Measurements from ENCODE around the gene ARMC6. TPM values are rescaled to one million over a fixed set of nuclear protein-coding genes. Genes with fewer than 3 reads are reported as not detected.

ARMC6 gene
- polyA plus RNA-seq (ENCODE audit: insufficient read length in 3 of 3) = 10 to 100 TPM; 31.4 to 42.7 (median 36.7) TPM
- long read RNA-seq, donor 1, partial matches to known transcripts = 0 of 4 reads
- long read RNA-seq, donor 1, other reads (novel, unspliced or antisense) = 0 of 4 reads
- long read RNA-seq, donor 2, partial matches to known transcripts = 6 of 7 reads
- long read RNA-seq, donor 2, other reads (novel, unspliced or antisense) = 0 of 7 reads
- long read RNA-seq, donor 3, transcript ARMC6-202 (8 exons, 2,383 nt) = major isoform, 8 of 11 reads
- long read RNA-seq, donor 3, partial matches to known transcripts = 0 of 11 reads
- long read RNA-seq, donor 3, other reads (novel, unspliced or antisense) = 0 of 11 reads
- long read RNA-seq, donor 4, partial matches to known transcripts = 0 of 3 reads
- long read RNA-seq, donor 4, other reads (novel, unspliced or antisense) = 0 of 3 reads
- long read RNA-seq, donor 5, transcript ARMC6-202 (8 exons, 2,383 nt) = major isoform, 11 of 22 reads
- long read RNA-seq, donor 5, partial matches to known transcripts = 6 of 22 reads
- long read RNA-seq, donor 5, other reads (novel, unspliced or antisense) = 0 of 22 reads
- long read RNA-seq, donor 6, transcript ARMC6-202 (8 exons, 2,383 nt) = major isoform, 6 of 6 reads
- long read RNA-seq, donor 6, partial matches to known transcripts = 0 of 6 reads
- long read RNA-seq, donor 6, other reads (novel, unspliced or antisense) = 0 of 6 reads
- long read RNA-seq, donor 7, transcript ARMC6-202 (8 exons, 2,383 nt) = major isoform, 5 of 11 reads
- long read RNA-seq, donor 7, partial matches to known transcripts = 0 of 11 reads
- long read RNA-seq, donor 7, other reads (novel, unspliced or antisense) = 0 of 11 reads
- long read RNA-seq, donor 8 = 0 reads
- long read RNA-seq, donor 9, transcript ARMC6-202 (8 exons, 2,383 nt) = major isoform, 8 of 20 reads
- long read RNA-seq, donor 9, partial matches to known transcripts = 7 of 20 reads
- long read RNA-seq, donor 9, other reads (novel, unspliced or antisense) = 0 of 20 reads
- long read RNA-seq, donor 10, partial matches to known transcripts = 0 of 8 reads
- long read RNA-seq, donor 10, other reads (novel, unspliced or antisense) = 0 of 8 reads
- long read RNA-seq, donor 11, transcript ARMC6-202 (8 exons, 2,383 nt) = major isoform, 9 of 16 reads
- long read RNA-seq, donor 11, partial matches to known transcripts = 5 of 16 reads
- long read RNA-seq, donor 11, other reads (novel, unspliced or antisense) = 0 of 16 reads
- long read RNA-seq, donor 12, partial matches to known transcripts = 0 of 5 reads
- long read RNA-seq, donor 12, other reads (novel, unspliced or antisense) = 0 of 5 reads
- long read RNA-seq, donor 13, transcript ARMC6-202 (8 exons, 2,383 nt) = major isoform, 10 of 21 reads
- long read RNA-seq, donor 13, partial matches to known transcripts = 8 of 21 reads
- long read RNA-seq, donor 13, other reads (novel, unspliced or antisense) = 0 of 21 reads
- long read RNA-seq, donor 14, transcript ARMC6-202 (8 exons, 2,383 nt) = major isoform, 5 of 9 reads
- long read RNA-seq, donor 14, partial matches to known transcripts = 0 of 9 reads
- long read RNA-seq, donor 14, other reads (novel, unspliced or antisense) = 0 of 9 reads
- long read RNA-seq, donor 15, partial matches to known transcripts = 0 of 3 reads
- long read RNA-seq, donor 15, other reads (novel, unspliced or antisense) = 0 of 3 reads
- long read RNA-seq, donor 16, transcript ARMC6-202 (8 exons, 2,383 nt) = major isoform, 14 of 27 reads
- long read RNA-seq, donor 16, transcript ARMC6-206 (9 exons, 2,488 nt) = minor isoform, 5 of 27 reads
- long read RNA-seq, donor 16, partial matches to known transcripts = 7 of 27 reads
- long read RNA-seq, donor 16, other reads (novel, unspliced or antisense) = 0 of 27 reads

- peak; percentile 68 to 88 (median 83) for DNase-seq (ENCODE audit: extremely low read depth in 1 of 11, low read depth in 9 of 11, low spot score in 4 of 11)
Observed at GRCh38 chr19:19033426-19034203, at the start of gene ARMC6, which contains the start of gene SUGP2. TSS of gene ARMC6 (plus strand) at chr19:19033603. CDS start at chr19:19034210, 607 bp downstream. TSS of gene SUGP2 (minus strand) at chr19:19033517. CDS start at chr19:19031071, 2,446 bp downstream.

DNA sequence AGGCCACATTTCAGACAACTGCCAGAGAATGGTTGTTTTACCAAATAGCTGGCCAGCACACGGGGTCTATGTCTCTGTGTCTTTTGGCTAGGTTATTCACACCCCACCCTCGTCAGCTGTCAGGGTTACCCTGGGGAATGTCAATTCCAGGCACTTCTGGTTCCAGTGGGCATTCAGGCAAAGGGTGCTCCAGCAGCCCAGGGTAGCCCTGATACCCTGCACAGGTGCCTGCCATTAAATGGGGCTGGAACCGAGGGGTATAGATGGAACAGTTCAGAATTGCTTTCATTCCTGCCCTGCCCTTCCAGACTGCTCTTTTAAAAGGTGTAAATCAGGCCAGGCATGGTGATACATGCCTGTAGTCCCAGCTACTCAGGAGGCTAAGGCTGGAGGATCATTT is 49.2 kb upstream of the ARMC6 start:
- no peak for DNase-seq (ENCODE audit: extremely low read depth in 1 of 11, low read depth in 9 of 11, low spot score in 4 of 11)

DNA sequence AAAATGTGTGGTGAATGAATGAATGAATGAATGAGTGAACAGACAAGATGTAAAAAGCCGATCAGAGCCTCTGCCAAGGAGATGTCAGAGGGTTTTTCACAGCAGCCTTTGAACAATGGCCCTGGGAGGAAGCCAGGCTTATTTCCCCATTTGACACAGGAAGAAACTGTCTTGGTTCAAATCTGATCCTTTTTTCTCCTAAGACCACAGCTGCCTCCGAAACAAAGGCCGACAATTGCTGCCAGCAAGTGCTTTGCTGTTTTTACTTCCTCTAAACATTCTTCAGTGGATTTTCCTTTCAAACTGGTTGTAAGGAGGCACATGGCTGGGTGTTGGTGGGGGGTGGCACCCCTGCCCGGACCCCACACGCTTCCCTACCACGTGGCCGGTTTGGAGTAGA is 48.1 kb upstream of the ARMC6 start:
- DNase-seq (ENCODE audit: extremely low read depth in 1 of 11, low read depth in 9 of 11, low spot score in 4 of 11) = no peak

- DNase-seq (ENCODE audit: extremely low read depth in 1 of 11, low read depth in 9 of 11, low spot score in 4 of 11) = no peak
Observed at GRCh38 chr19:18987456-18987855, 45.9 kb upstream of the ARMC6 start.

DNA sequence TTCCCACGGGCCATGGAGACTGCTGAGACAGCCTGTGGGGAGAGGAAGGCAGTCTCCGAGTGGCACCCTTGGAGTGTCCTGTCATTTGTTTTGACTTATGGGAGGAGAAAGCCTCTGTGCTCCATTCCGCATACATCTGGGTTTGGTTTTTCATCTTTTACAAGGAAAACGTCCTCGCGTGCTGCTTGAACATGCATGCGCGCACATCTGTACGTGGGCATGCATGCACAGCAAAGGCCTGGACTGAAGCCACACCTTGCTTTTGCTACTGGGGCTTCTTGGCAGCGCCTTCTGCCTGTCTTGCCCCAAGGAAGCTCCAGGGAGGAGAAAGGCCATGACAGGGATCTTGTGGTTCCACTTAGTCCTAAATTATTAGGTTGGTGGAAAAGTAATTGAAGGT is 44.1 kb upstream of the ARMC6 start:
- no peak for DNase-seq (ENCODE audit: extremely low read depth in 1 of 11, low read depth in 9 of 11, low spot score in 4 of 11)

- no peak for DNase-seq (ENCODE audit: extremely low read depth in 1 of 11, low read depth in 9 of 11, low spot score in 4 of 11)
Observed at GRCh38 chr19:18990128-18990708, 43.2 kb upstream of the ARMC6 start.

- DNase-seq (ENCODE audit: extremely low read depth in 1 of 11, low read depth in 9 of 11, low spot score in 4 of 11) = no peak
Observed at GRCh38 chr19:18991006-18991405, 42.4 kb upstream of the ARMC6 start.

DNA sequence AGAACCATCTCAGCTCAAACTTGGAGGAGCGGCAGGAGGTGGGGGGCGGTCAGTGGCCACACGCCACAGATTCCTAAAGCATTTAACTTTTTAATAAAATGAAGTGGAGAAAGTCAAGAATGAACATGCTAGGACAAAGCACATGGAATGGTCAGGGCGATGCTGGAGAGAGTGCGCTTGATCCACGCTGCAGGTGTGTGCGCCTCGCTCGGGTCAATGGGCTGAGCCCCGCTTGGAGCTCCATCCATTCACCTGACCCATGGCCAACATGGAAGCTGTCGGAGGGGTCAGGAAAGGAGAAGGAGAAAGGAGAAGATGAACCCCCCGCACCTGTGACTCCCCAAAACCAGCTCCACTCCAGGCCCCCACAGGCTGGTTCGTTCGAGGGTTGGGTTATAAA is 41.9 kb upstream of the ARMC6 start:
- DNase-seq (ENCODE audit: extremely low read depth in 1 of 11, low read depth in 9 of 11, low spot score in 4 of 11) = no peak

GRCh38 chr19:18992696-18993095 is 40.7 kb upstream of the ARMC6 start:
- no peak for DNase-seq (ENCODE audit: extremely low read depth in 1 of 11, low read depth in 9 of 11, low spot score in 4 of 11)

DNA sequence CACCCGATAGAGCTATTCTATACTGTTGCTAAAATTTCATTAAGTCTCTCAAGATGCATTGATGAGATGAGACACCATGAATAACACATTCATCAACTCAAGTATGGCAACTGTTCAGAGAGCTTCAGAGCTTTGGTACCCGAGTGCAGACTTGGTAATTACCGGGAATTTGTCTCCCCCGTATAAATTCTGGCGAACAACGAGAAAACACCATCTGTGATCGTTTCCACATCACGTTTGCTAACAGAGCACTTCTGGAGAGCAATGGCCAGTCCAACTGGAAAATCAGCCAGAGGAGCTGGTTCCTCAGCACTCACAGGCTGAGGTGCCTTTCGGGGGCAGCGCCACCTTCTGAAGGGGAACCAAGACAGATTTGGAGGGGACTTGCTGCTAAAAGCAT is 40.3 kb upstream of the ARMC6 start:
- DNase-seq (ENCODE audit: extremely low read depth in 1 of 11, low read depth in 9 of 11, low spot score in 4 of 11) = no peak

- peak; percentile 50 to 89 (median 75) for DNase-seq (ENCODE audit: extremely low read depth in 1 of 11, low read depth in 9 of 11, low spot score in 4 of 11)
Observed at GRCh38 chr19:18995804-18996241, 37.6 kb upstream of the ARMC6 start.

DNA sequence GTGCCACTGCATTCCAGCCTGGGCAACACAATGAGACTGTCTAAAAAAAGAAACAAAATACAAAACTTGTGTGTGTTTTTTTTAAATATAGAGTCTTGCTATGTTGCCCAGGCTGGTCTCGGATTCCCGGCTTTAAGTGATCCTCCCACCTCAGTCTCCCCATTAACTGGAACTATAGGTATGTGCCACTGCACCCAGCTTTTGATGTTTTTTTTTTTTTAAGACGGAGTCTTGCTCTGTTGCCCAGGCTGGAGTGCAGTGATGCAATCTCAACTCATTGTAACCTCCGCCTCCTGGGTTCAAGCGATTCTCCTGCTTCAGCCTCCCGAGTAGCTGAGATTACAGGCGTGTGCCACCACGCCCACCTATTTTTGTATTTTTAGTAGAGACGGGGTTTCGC is 37.1 kb upstream of the ARMC6 start:
- no peak for DNase-seq (ENCODE audit: extremely low read depth in 1 of 11, low read depth in 9 of 11, low spot score in 4 of 11)

- DNase-seq (ENCODE audit: extremely low read depth in 1 of 11, low read depth in 9 of 11, low spot score in 4 of 11) = no peak
Observed at GRCh38 chr19:18996796-18997394, 36.5 kb upstream of the ARMC6 start.

DNA sequence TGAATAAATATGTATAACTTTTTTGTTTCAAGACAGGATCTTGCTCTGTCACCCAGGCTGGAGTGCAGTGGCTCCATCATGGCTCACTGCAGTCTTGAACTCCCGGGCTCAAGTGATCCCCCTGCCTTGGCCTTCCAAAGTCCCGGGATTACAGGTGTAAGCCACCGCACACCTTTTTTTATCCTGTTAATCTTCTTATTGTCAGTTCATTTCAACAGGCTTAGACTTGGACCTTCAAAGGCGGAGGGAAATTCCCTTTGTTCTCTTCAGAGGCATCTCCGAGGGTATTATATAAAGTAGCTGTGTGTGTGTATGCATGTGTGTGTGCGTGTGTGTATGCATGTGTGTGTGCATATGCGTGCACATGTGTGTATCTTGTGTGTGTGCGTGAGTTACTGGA is 35.1 kb upstream of the ARMC6 start:
- no peak for DNase-seq (ENCODE audit: extremely low read depth in 1 of 11, low read depth in 9 of 11, low spot score in 4 of 11)

DNA sequence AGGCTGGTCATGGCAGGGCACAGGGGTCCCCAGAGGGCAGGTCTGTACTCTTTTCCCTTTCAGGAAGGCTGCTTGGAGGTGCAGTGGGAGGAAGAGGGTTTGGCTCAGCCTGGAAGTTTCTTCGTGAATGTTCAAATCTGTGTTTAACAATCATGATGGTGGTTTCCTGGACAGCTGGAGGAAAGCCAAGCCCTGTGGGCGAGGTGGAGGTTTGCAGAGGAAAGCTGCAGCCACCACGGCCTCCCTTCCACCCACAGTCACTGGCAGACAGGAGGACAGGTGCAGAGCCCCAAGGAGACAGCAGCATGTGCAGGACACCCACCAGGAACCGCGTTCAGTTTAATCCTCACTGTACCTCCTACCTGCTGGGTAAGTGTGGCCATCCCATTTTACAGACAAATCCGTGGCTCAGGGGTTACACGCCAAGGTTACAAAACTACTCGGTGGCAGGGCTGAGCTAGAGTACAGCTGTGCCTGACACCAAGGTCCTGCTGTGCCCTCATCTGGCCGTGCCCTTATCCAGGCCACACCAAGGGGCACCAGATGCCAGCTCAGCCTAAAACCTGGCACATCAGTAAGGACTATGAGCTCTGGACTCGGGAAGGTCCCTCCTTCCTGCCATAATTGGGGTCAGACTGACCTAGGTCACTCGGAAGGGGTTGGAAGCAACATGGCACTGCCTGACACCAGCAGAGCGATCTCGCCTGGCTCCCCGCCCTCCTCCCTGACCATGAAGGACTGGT is 34.2 kb upstream of the ARMC6 start:
- no peak for DNase-seq (ENCODE audit: extremely low read depth in 1 of 11, low read depth in 9 of 11, low spot score in 4 of 11)
